Glomerular endothelial cell (primary cell): ENCODE data around the gene TCTN1. TPM values are rescaled to one million over a fixed set of nuclear protein-coding genes. Genes with fewer than 3 reads are reported as not detected.
"Not testable (repeated sequence)": the region's sequence is repeated elsewhere in the genome, so short reads cannot be mapped to it uniquely, and the experiment has no call there.

Experiments used
- DNase-seq: peaks from one replicate; pipeline ENCODE4 v3.0.0-alpha.2; 2011; ENCODE audit warnings: low read depth, low spot score; ENCODE audit errors: extremely low read depth
- total RNA-seq: library from RNA; depleted of rRNA; stranded (reverse); fragments of >200 nt; gene quantifications from 2 replicates; pipeline ENCODE4 v1.2.3, GENCODE V29; 2015

Gene TCTN1
- total RNA-seq, 1 donor from 2014 or later: 34.6 TPM

GRCh38 chr12:110583137-110584059, 30.5 kb upstream of the TCTN1 start, which contains the start of gene PPTC7:
TSS of gene PPTC7 (minus strand) at chr12:110583318. CDS start at chr12:110583031, 287 bp downstream.
- peak; percentile 71 for DNase-seq

GRCh38 chr12:110585231-110585799, 28.6 kb upstream of the TCTN1 start:
- DNase-seq: no peak

- DNase-seq: not testable (repeated sequence)
Observed at GRCh38 chr12:110587102-110587501, 26.8 kb upstream of the TCTN1 start.

- DNase-seq: no peak
Observed at GRCh38 chr12:110590059-110590458, 23.9 kb upstream of the TCTN1 start.

- DNase-seq: no peak
Observed at GRCh38 chr12:110590806-110591326, 23.1 kb upstream of the TCTN1 start.

GRCh38 chr12:110591451-110592051, 22.4 kb upstream of the TCTN1 start:
- no peak for DNase-seq

GRCh38 chr12:110592078-110592477, 21.9 kb upstream of the TCTN1 start:
- no peak for DNase-seq

- DNase-seq: not testable (repeated sequence)
Observed at GRCh38 chr12:110592919-110593318, 21.0 kb upstream of the TCTN1 start.

- DNase-seq: no peak
Observed at GRCh38 chr12:110597885-110598284, 16.0 kb upstream of the TCTN1 start.

- DNase-seq: no peak
Observed at GRCh38 chr12:110599334-110599733, 14.6 kb upstream of the TCTN1 start.

- no peak for DNase-seq
Observed at GRCh38 chr12:110600254-110600653, 13.7 kb upstream of the TCTN1 start.

GRCh38 chr12:110602085-110602814, 11.7 kb upstream of the TCTN1 start:
- DNase-seq: not testable (repeated sequence)

GRCh38 chr12:110606253-110606611, 7.7 kb upstream of the TCTN1 start:
- DNase-seq: no peak

GRCh38 chr12:110613071-110613770, 708 bp upstream of the TCTN1 start:
- DNase-seq: no peak

- no peak for DNase-seq
Observed at GRCh38 chr12:110615171-110615570, 1.2 kb downstream of the TCTN1 start.

GRCh38 chr12:110616471-110617115, 2.7 kb downstream of the TCTN1 start:
- no peak for DNase-seq

GRCh38 chr12:110619534-110619953, 5.6 kb downstream of the TCTN1 start:
- DNase-seq: no peak

GRCh38 chr12:110622582-110622981, 8.7 kb downstream of the TCTN1 start:
- no peak for DNase-seq

GRCh38 chr12:110627500-110628195, 13.7 kb downstream of the TCTN1 start:
- DNase-seq: no peak
